IPS-NIHi11 (cell line): Measurements from ENCODE around the gene NFATC1.
"Not testable (repeated sequence)": the region's sequence is repeated elsewhere in the genome, so short reads cannot be mapped to it uniquely, and the experiment has no call there.

Experiments
- DNase-seq: peaks from one replicate; pipeline ENCODE4 v3.0.0; 2012; ENCODE audit warnings: mixed read lengths, low spot score

NFATC1 gene

GRCh38 chr18:79477711-79478483 is 82.2 kb downstream of the NFATC1 start:
- no peak for DNase-seq

GRCh38 chr18:79478484-79479115 is 82.9 kb downstream of the NFATC1 start:
- no peak for DNase-seq

GRCh38 chr18:79479116-79479760 is 83.5 kb downstream of the NFATC1 start:
- no peak for DNase-seq

- DNase-seq: no peak
These were observed 84.0 kb downstream of the NFATC1 start for GRCh38 chr18:79479761-79480161.

DNA sequence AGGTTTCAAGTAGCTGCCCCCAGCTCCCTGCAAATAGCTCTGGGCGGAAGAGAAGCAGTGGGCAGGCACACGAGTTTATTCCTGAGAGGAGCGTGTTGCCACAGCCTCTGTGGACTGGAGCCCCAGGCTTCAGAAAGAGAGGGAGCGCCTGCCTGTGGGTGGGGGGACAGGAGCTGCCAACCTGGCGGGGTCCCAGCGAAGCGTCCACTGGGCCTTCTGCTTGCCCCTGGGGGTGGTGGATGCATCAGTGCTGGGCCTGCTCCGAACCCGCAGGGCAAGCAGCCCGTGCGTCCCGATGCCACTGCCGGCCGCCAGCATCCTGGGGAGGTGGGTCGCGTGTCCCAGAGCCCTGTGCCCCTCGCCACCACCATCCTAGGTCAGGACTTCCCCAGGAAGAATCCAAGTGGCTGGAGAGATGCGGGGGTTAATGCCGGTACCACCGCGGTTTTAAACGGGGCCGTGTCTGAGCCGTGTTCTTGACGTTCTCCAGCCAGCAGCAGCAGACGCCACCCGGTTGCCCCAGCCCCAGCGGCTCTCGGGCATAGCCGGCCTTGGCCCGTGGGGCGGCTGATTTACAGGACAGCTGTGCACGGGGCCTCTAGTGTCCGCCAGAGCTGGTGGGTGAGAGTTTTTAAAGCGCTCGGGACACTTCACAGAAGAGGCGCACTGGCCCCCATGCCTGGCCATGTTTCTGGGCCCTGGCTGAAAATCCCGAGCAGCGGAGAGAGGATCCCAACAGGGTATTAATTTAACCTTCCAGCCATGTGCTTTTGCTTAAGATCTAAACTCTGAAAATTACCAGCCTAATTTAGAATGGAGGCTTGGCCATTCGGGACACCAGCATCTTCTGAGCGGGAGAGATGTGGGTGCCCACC is 84.7 kb downstream of the NFATC1 start:
- DNase-seq: no peak

DNA sequence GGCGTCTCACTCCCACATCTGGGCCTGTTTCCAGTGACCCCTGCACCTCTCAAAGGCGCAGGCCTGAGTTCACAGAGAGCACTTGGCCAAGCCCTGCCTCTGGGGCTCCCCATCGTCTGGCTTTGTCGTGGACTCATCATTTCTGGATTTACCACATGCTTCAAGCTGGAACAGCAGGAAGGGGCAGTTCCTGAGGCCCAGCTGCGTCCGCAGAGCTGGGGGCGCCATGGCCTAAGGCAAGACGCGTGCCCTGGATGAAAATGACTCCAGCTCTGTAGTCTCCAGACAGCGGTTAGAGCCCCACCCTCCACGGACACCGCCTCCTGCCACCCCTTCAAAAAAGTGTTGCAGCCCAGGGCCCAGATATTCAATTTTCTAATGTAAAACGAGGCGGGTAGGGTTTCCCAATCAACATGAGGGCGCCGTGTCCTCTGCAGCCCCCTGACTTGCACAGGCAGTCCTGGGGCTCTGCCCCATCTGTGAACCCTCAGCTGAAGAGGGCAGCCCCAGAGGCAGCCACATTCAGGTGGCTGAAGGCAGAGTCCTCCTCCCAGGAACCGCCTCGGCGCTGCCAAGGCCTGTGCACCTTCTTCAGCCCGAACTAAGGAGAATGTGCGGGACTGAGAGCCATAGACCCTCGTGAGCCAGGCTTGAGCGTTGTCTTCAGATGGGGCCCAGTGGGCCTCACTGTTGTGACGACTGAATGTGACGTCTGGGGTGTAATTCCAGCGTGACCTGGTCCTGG is 85.5 kb downstream of the NFATC1 start:
- DNase-seq: no peak

DNA sequence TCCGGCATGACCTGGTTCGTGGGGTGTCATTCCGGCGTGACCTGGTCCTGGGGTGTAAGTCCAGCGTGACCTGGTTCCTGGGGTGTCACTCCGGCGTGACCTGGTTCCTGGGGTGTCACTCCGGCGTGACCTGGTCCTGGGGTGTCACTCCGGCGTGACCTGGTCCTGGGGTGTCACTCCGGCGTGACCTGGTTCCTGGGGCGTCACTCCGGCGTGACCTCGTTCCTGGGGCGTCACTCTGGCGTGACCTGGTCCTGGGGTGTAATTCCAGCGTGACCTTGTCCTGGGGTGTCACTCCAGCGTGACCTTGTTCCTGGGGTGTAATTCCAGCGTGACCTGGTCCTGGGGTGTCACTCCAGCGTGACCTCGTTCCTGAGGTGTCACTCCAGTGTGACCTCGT is 87.7 kb downstream of the NFATC1 start:
- DNase-seq: not testable (repeated sequence)

- DNase-seq: peak; percentile 31
These were observed 88.3 kb downstream of the NFATC1 start for GRCh38 chr18:79483971-79484491.

- peak; percentile 79 for DNase-seq
These were observed 89.2 kb downstream of the NFATC1 start for GRCh38 chr18:79484661-79485621.

- DNase-seq: no peak
These were observed 90.1 kb downstream of the NFATC1 start for GRCh38 chr18:79485788-79486355.

- DNase-seq: peak; percentile 30
These were observed 90.8 kb downstream of the NFATC1 start for GRCh38 chr18:79486356-79487182.

GRCh38 chr18:79487183-79487800 is 91.6 kb downstream of the NFATC1 start:
- DNase-seq: peak; percentile 15

GRCh38 chr18:79487801-79488201 is 92.1 kb downstream of the NFATC1 start:
- DNase-seq: no peak

- no peak for DNase-seq
These were observed 92.8 kb downstream of the NFATC1 start for GRCh38 chr18:79488311-79489050.

DNA sequence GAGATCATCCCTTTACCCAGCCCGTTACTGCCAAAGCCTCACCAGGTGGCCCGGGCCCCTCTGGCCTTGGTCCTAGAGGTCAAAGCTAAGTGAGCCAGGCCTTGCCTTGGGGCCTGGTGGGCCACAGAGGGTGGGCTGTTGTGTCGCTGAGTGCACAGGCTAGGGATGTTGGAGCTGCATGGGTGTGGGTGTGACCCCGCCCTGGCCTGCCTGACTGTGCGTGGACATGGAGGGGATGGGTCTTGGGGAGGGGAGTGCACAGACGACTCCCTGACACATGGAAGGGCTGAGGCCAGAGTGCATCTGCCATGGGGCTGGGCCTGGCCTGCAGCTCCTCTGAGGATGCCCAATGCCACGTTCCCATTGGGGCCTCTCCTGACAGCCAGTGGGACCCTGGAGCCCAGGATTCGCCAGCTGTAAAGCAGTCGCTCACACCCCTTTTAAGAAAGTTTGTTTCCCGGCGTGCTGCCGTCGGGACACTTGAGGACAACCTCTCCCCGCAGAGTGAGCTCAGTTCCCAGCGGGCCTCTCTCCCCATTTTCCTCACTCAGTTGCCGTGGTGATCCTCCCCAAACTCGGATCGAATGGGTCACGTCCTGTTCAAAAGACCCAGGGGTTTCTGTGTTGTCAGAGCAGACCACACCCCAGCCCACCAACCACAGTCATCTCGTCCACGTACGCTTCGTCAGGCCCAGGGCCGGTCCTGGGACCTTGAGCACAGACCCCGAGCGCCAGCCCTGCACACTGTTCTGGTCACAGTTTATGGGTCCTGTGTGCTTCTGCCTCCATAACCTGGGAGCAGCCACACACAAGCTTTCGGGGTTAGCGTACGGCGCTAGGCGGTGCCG is 93.5 kb downstream of the NFATC1 start:
- DNase-seq: no peak

DNA sequence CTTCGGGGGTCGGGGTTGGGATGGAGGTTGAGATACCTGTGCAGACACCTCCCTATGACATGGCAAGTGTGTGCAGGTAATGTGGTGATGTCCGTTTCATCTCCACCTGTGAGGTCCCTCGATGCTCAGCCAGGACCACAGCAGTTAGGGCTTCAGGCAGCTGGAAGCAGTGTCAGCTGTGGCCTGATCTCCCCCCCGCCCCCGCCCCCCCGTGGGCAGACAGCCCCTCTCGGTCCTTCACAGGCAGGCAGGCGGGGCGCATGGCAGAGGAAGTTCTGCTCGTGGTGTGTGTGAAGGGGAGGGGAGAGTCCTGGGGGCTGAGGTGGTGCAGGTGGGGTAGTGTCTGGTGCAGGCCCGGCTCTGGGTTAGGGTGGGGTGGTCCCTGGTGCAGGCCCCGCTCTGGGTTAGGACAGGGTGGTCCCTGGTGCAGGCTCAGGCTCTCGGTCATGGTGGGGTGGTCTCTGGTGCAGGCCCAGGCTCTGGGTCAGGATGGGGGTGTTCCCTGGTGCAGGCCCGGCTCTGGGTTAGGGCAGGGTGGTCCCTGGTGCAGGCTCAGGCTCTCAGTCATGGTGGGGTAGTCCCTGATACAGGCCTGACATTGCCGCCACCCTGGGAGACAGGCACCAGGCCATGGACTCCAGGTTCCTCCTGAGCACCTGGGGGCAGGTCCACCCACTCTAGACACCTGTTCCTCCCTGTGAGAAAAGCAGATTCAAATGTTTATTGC is 94.3 kb downstream of the NFATC1 start:
- no peak for DNase-seq
